Inflammatory macrophage (primary cell): ENCODE data around the gene HCAR3.

ENCODE experiments used
- DNase-seq, 2 donors: peaks; one replicate each; pipeline ENCODE4 v3.0.0-alpha.2; 2020 to 2022

HCAR3 gene

DNA sequence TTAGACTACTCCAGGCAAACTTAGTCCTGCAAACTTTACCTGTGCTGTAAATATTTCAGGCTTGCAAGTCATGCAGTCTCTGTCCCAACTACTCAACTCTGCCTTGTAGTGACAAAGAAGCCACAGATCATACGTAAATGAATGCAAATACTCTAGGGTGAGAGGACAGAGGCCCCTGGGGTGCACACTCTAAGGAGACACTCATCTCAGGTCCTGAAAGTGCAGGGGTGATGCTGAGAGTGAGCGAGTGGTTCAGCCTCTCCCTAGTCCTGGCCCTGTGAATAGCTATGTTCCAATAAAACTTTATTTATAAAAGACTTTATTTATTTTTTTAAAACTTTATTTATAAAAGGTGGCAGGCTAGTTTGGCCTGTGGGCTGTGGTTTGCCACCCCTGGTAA is 48.3 kb downstream of the HCAR3 start:
- no peak for DNase-seq

DNA sequence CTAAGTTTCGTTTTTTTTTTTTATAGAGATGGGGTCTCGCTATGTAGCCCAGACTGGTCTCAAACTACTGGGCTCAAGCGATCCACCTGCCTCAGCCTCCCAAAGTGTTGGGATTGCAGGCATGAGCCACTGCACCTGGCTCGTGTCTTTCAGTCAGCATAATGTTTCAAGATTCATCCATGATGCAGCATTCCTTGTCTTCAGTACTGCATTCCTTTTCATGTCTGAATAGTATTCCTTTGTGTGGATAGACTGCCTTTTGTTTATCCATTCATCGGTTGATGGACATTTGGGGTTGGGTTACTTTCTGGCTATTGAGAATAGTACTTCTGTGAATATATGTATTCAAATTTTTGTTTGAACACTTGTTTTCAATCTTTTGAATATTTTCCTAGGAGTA is 50.9 kb downstream of the HCAR3 start:
- no peak for DNase-seq

GRCh38 chr12:122665349-122665748 is 51.3 kb downstream of the HCAR3 start:
- no peak for DNase-seq
